H9 (cell line): ENCODE measurements around the gene MRLN. TPM values are rescaled to one million over a fixed set of nuclear protein-coding genes. Genes with fewer than 3 reads are reported as not detected.
"Not testable (repeated sequence)": the region's sequence is repeated elsewhere in the genome, so short reads cannot be mapped to it uniquely, and the experiment has no call there.

ENCODE experiments used
- DNase-seq: peaks from one replicate; pipeline ENCODE4 v3.0.0-alpha.2; 2017
- H2AFZ ChIP-seq: one replicate; pipeline ENCODE4 v1.6.1; 2013; ENCODE audit warnings: mild to moderate bottlenecking, low read length, control low read depth, moderate library complexity
- H2AK5ac ChIP-seq: 2 replicates; pipeline ENCODE4 v1.6.1; 2013; ENCODE audit warnings: low read length, control low read depth, mixed read lengths; ENCODE audit not compliant: insufficient read length
- H2BK120ac ChIP-seq: one replicate; pipeline ENCODE4 v1.6.1; 2013; ENCODE audit warnings: low read depth, mild to moderate bottlenecking, low read length, control low read depth, inconsistent platforms; ENCODE audit not compliant: poor library complexity, severe bottlenecking
- H2BK12ac ChIP-seq: 2 replicates; pipeline ENCODE4 v1.6.1; 2013; ENCODE audit warnings: low read length, control low read depth, mixed read lengths, low read depth; ENCODE audit not compliant: insufficient read length
- H2BK15ac ChIP-seq: 2 replicates; pipeline ENCODE4 v1.6.1; 2013; ENCODE audit warnings: low read depth, low read length, control low read depth
- H2BK20ac ChIP-seq: one replicate; pipeline ENCODE4 v1.6.1; 2013; ENCODE audit warnings: low read depth, mild to moderate bottlenecking, low read length, control low read depth, inconsistent platforms; ENCODE audit not compliant: poor library complexity, severe bottlenecking
- H2BK5ac ChIP-seq: 2 replicates; pipeline ENCODE4 v1.6.1; 2013; ENCODE audit warnings: low read length, control low read depth, mixed read lengths; ENCODE audit not compliant: insufficient read length
- H3K14ac ChIP-seq: 2 replicates; pipeline ENCODE4 v1.6.1; 2013; ENCODE audit warnings: low read length, control low read depth; ENCODE audit not compliant: insufficient read depth
- H3K18ac ChIP-seq: 2 replicates; pipeline ENCODE4 v1.6.1; 2013; ENCODE audit warnings: low read depth, mild to moderate bottlenecking, mixed read lengths, low read length, control low read depth; ENCODE audit not compliant: insufficient read length
- H3K23ac ChIP-seq: 2 replicates; pipeline ENCODE4 v1.6.1; 2013; ENCODE audit warnings: low read length, control low read depth, mixed read lengths, low read depth; ENCODE audit not compliant: insufficient read length
- H3K23me2 ChIP-seq: 2 replicates; pipeline ENCODE4 v1.6.1; 2013; ENCODE audit warnings: low read depth, mild to moderate bottlenecking, mixed read lengths, low read length, control low read depth; ENCODE audit not compliant: insufficient read length, poor library complexity, severe bottlenecking
- H3K27ac ChIP-seq: 2 replicates; pipeline ENCODE4 v1.5.1; 2013; ENCODE audit warnings: low read length, control low read depth, mixed read lengths, low read depth; ENCODE audit not compliant: insufficient read length
- H3K27me3 ChIP-seq: 2 replicates; pipeline ENCODE4 v1.6.1; 2013; ENCODE audit warnings: low read length, control low read depth, inconsistent platforms; ENCODE audit not compliant: insufficient read depth
- H3K4ac ChIP-seq: 2 replicates; pipeline ENCODE4 v1.6.1; 2013; ENCODE audit warnings: low read depth, mild to moderate bottlenecking, control low read depth, inconsistent platforms, low read length, moderate library complexity
- H3K4me1 ChIP-seq: 2 replicates; pipeline ENCODE4 v1.6.1; 2013; ENCODE audit warnings: low read length, control low read depth, inconsistent platforms; ENCODE audit not compliant: insufficient read depth
- H3K4me2 ChIP-seq: 2 replicates; pipeline ENCODE4 v1.6.1; 2013; ENCODE audit warnings: low read length, control low read depth, mixed read lengths; ENCODE audit not compliant: insufficient read length, insufficient read depth
- H3K56ac ChIP-seq: 2 replicates; pipeline ENCODE4 v1.6.1; 2013; ENCODE audit warnings: low read depth, mild to moderate bottlenecking, mixed read lengths, low read length, control low read depth; ENCODE audit not compliant: insufficient read length
- H3K79me1 ChIP-seq: 2 replicates; pipeline ENCODE4 v1.6.1; 2013; ENCODE audit warnings: low read depth, mild to moderate bottlenecking, moderate library complexity, low read length, control low read depth, inconsistent platforms; ENCODE audit not compliant: insufficient read depth, poor library complexity, severe bottlenecking
- H3K79me2 ChIP-seq: 2 replicates; pipeline ENCODE4 v1.6.1; 2013; ENCODE audit warnings: low read length, control low read depth, inconsistent platforms; ENCODE audit not compliant: insufficient read depth
- H3K9ac ChIP-seq: 2 replicates; pipeline ENCODE4 v1.6.1; 2013; ENCODE audit warnings: low read length, control low read depth, mixed read lengths; ENCODE audit not compliant: insufficient read length; ENCODE audit errors: extremely low read depth
- H3K9me3 ChIP-seq: one replicate; pipeline ENCODE4 v1.6.1; 2013; ENCODE audit warnings: low read depth, low read length, inconsistent platforms; ENCODE audit not compliant: control insufficient read depth
- H3T11ph ChIP-seq: one replicate; pipeline ENCODE4 v1.6.1; 2013; ENCODE audit warnings: mild to moderate bottlenecking, low read length, control low read depth, inconsistent platforms
- H4K20me1 ChIP-seq: one replicate; pipeline ENCODE4 v1.6.1; 2013; ENCODE audit not compliant: control insufficient read depth, insufficient read length, insufficient read depth
- H4K5ac ChIP-seq: 2 replicates; pipeline ENCODE4 v1.6.1; 2013; ENCODE audit warnings: low read depth, mild to moderate bottlenecking, mixed read lengths, low read length, control low read depth; ENCODE audit not compliant: insufficient read length
- H4K8ac ChIP-seq: replicated peaks from 2 replicates; pipeline ENCODE4 v1.6.1; 2013; ENCODE audit warnings: low read length, control low read depth, mixed read lengths, low read depth; ENCODE audit not compliant: insufficient read length
- H4K91ac ChIP-seq: 2 replicates; pipeline ENCODE4 v1.6.1; 2013; ENCODE audit warnings: low read depth, mild to moderate bottlenecking, moderate library complexity, mixed read lengths, low read length, control low read depth; ENCODE audit not compliant: insufficient read length
- H3K27ac Mint-ChIP-seq, 3 experiments: 2 replicates in 2 of 3; 3 replicates in 1 of 3; pipeline ENCODE4 v1.8.0; 2020 to 2021; ENCODE audit warnings: mixed read lengths in 3 of 3, mild to moderate bottlenecking in 1 of 3, moderate library complexity in 1 of 3
- H3K27me3 Mint-ChIP-seq: 2 replicates; pipeline ENCODE4 v1.8.0; 2021; ENCODE audit warnings: low read depth, mild to moderate bottlenecking, moderate library complexity, mixed read lengths
- H3K36me3 Mint-ChIP-seq, 3 experiments: 2 replicates in 2 of 3; 3 replicates in 1 of 3; pipeline ENCODE4 v1.8.0; 2020 to 2021; ENCODE audit warnings: low read depth in 3 of 3, mixed read lengths in 3 of 3; ENCODE audit not compliant: insufficient read depth in 1 of 3
- H3K4me1 Mint-ChIP-seq, 2 experiments: 2 replicates each; pipeline ENCODE4 v1.8.0; 2020; ENCODE audit warnings: mixed read lengths in 2 of 2
- H3K4me3 Mint-ChIP-seq, 2 experiments: 2 replicates in 1 of 2; 3 replicates in 1 of 2; pipeline ENCODE4 v1.8.0; 2020 to 2021; ENCODE audit warnings: mild to moderate bottlenecking in 2 of 2, mixed read lengths in 2 of 2, moderate library complexity in 1 of 2
- H3K9me3 Mint-ChIP-seq, 2 experiments: 2 replicates in 1 of 2; 3 replicates in 1 of 2; pipeline ENCODE4 v1.8.0; 2020; ENCODE audit warnings: mild to moderate bottlenecking in 2 of 2, mixed read lengths in 2 of 2, moderate library complexity in 1 of 2
- WGBS: extraction: QIAGEN DNeasy Blood & Tissue Kit; methylation state at CpG from one replicate; pipeline ENCODE4 v1.1.7; 2013; ENCODE audit warnings: missing lambda C conversion rate, low lambda C conversion rate, mixed read lengths; ENCODE audit not compliant: insufficient read length; ENCODE audit errors: extremely low coverage; 5-methylcytosine and 5-hydroxymethylcytosine counted together
- total RNA-seq: library from RNA; stranded (reverse); gene quantifications from 2 replicates; pipeline ENCODE4 v1.2.1, GENCODE V29; 2021
- TF ChIP-seq, protein P1 (sequence below): fragments of 200-600 bp; sonication (generic); conservative IDR thresholded peaks from 3 replicates; pipeline ENCODE4 v1.8.0; 2021; ENCODE audit warnings: antibody characterized with exemption, mild to moderate bottlenecking

MRLN gene
- total RNA-seq, 1 experiment from 2014 or later = not detected

DNA sequence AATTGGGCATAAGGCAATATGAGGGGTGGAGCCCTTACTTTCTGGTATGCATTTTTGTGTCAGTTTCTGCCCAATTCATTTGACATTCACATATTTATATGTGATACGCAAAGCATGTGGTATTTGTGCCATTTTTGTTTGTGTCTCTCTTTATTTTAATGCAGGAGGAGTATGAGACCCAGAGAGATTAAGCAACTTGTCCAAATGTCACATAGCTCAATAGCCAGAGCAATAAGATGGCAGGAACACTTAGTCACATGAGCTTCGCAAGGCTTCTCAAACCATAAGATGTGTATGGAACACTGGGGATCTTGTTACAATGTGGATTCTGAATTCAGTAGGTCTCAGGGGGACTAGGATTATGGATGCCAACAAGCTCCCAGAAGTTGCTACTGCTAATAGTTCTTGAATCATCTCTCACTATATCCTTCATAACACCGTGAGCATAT lies 19.2 kb downstream of the MRLN start:
- no peak overlapping the region for H2AK5ac ChIP-seq
- H3K79me2 ChIP-seq = no peaks in the 10 kb centered on the region
- no peak overlapping the region for H3K4me2 ChIP-seq
- TF ChIP-seq, protein P1, sequence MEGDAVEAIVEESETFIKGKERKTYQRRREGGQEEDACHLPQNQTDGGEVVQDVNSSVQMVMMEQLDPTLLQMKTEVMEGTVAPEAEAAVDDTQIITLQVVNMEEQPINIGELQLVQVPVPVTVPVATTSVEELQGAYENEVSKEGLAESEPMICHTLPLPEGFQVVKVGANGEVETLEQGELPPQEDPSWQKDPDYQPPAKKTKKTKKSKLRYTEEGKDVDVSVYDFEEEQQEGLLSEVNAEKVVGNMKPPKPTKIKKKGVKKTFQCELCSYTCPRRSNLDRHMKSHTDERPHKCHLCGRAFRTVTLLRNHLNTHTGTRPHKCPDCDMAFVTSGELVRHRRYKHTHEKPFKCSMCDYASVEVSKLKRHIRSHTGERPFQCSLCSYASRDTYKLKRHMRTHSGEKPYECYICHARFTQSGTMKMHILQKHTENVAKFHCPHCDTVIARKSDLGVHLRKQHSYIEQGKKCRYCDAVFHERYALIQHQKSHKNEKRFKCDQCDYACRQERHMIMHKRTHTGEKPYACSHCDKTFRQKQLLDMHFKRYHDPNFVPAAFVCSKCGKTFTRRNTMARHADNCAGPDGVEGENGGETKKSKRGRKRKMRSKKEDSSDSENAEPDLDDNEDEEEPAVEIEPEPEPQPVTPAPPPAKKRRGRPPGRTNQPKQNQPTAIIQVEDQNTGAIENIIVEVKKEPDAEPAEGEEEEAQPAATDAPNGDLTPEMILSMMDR = no peak
- no peak overlapping the region for H3K27ac ChIP-seq
- Mint-ChIP-seq H3K4me1 (peaks cover 3 to 4% of the 10 kb centered on the region in 2 experiments; a peak in 3 of 4 replicates), H3K27ac (no peak overlapping the region), H3K27me3 (no peaks in the 10 kb centered on the region; the same call in 1 of the 2 replicates), H3K4me3 (no peak overlapping the region), H3K9me3 (peaks cover 3% of the 10 kb centered on the region in 2 experiments; a peak in 2 of 5 replicates), H3K36me3 (peaks cover 0 to 12% (median 3%) of the 10 kb centered on the region in 3 experiments; a peak in 2 of 7 replicates)
- WGBS = no CpG with 5 or more reads among the region's 3 CpGs
- H2BK12ac ChIP-seq = no peak overlapping the region
- H3K9ac ChIP-seq = no peak overlapping the region
- no peaks in the 10 kb centered on the region for H3K9me3 ChIP-seq
- no peaks in the 10 kb centered on the region for H3K27me3 ChIP-seq
- H2BK15ac ChIP-seq = no peak overlapping the region
- no peak overlapping the region for H3K4ac ChIP-seq
- no peak overlapping the region for H3K14ac ChIP-seq
- H4K91ac ChIP-seq = no peak overlapping the region
- H2BK20ac ChIP-seq = no peak overlapping the region
- no peak for DNase-seq
- H3K4me1 ChIP-seq = no peaks in the 10 kb centered on the region
- no peak overlapping the region for H3T11ph ChIP-seq
- H3K79me1 ChIP-seq = no peaks in the 10 kb centered on the region
- H3K23me2 ChIP-seq = no peaks in the 10 kb centered on the region
- no peak overlapping the region for H2BK5ac ChIP-seq
- H3K18ac ChIP-seq = no peak overlapping the region
- H2AFZ ChIP-seq = no peak overlapping the region
- H4K5ac ChIP-seq = no peak overlapping the region
- H2BK120ac ChIP-seq = no peak overlapping the region
- H3K23ac ChIP-seq = no peak overlapping the region
- no peaks in the 10 kb centered on the region for H4K20me1 ChIP-seq
- no peak overlapping the region for H4K8ac ChIP-seq
- H3K56ac ChIP-seq = no peak overlapping the region

DNA sequence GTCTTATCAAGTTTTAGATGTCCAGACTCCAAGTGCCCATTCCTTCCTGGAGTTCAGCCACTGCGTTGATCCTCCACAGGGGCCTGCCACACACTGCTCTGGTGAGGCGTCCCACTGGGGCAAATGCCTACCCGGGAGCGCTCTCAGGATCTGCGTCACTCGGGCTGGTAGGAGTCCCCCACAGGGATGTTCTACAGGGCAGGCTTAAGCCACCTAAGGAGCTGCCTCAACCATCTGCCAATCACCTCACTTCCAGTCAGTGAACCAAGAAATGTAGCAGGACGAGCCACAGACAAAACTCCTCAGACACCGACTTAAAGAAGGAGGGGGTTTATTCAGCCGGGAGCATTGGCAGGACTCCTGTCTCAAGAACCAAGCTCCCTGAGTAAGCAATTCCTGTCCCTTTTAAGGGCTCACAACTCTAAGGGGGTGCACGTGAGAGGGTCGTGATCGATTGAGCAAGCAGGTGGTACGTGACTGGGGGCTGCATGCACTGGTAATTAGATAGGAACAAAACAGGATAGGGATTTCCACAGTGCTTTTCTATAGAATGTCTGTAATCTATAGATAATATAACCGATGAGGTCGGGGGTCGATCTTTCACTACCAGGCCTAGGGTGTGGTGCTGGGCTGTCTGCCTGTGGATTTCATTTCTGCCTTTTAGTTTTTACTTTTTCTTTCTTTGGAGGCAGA lies 19.8 kb downstream of the MRLN start:
- not testable (repeated sequence) for H3K79me1 ChIP-seq, H2BK12ac ChIP-seq, H4K91ac ChIP-seq, H2BK5ac ChIP-seq, H3K9ac ChIP-seq, H3K18ac ChIP-seq, H3K27ac Mint-ChIP-seq, H3K23ac ChIP-seq, H2BK15ac ChIP-seq, H2AK5ac ChIP-seq, H2AFZ ChIP-seq, H3K9me3 ChIP-seq, DNase-seq, H3K4me3 Mint-ChIP-seq, H4K8ac ChIP-seq, H3T11ph ChIP-seq, H3K27me3 Mint-ChIP-seq, H4K5ac ChIP-seq, H3K4me2 ChIP-seq, H2BK20ac ChIP-seq, H3K23me2 ChIP-seq, H3K79me2 ChIP-seq, H3K4me1 ChIP-seq, H3K14ac ChIP-seq, H3K4me1 Mint-ChIP-seq, H3K27me3 ChIP-seq, H3K9me3 Mint-ChIP-seq, H4K20me1 ChIP-seq, H2BK120ac ChIP-seq, H3K4ac ChIP-seq, H3K56ac ChIP-seq, H3K27ac ChIP-seq
- WGBS = no CpG with 5 or more reads among the region's 16 CpGs
- H3K36me3 Mint-ChIP-seq = peaks cover 0 to 12% (median 3%) of the 10 kb centered on the region in 3 experiments; a peak in 2 of 7 replicates
